Measurements from ENCODE around the gene CNTD1.

DNA sequence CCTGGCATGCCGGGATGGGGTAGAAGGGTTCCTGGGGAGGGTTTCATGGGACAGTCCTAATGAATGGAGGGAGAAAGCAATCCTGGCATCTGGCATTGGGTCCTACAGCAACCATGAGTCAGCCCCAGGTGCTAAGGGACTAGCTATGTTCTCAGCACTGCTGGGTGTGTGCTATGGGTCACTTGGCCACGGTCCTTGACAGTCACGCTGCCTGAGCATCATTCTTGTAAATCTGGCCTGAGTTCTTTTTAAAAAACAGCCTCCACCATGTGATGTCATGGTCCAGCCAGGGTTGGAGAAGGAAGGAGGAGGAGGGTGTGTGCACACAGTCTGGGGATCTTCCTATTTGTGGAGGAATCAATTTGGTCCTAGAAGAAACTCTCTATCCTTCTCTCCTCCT is 43.9 kb upstream of the CNTD1 start:
- TF ChIP-seq POLR2A (IDR thresholded peaks at IDR 0.05) (no peak), CTCF (IDR thresholded peaks at IDR 0.05) (no peak)
